GM12801 (cell line): ENCODE data around the gene ZSCAN4.

ENCODE experiments used
- CTCF ChIP-seq: IDR thresholded peaks from one replicate; pipeline ENCODE4 v1.5.1; 2011; ENCODE audit warnings: control low read depth; ENCODE audit not compliant: insufficient read length; ENCODE audit errors: extremely low read depth

The ZSCAN4 gene

GRCh38 chr19:57642396-57643046, 26.2 kb upstream of the ZSCAN4 start:
- no peak for TF ChIP-seq CTCF

GRCh38 chr19:57643734-57644133, 25.0 kb upstream of the ZSCAN4 start:
- no peak for TF ChIP-seq CTCF

- TF ChIP-seq CTCF = no peak
Observed at GRCh38 chr19:57648331-57649003, 20.3 kb upstream of the ZSCAN4 start.

GRCh38 chr19:57651654-57651996, 17.1 kb upstream of the ZSCAN4 start:
- no peak for TF ChIP-seq CTCF

GRCh38 chr19:57653689-57654088, 15.0 kb upstream of the ZSCAN4 start:
- TF ChIP-seq CTCF = no peak

- no peak for TF ChIP-seq CTCF
Observed at GRCh38 chr19:57655443-57655842, 13.3 kb upstream of the ZSCAN4 start.

GRCh38 chr19:57656346-57656745, 12.4 kb upstream of the ZSCAN4 start:
- TF ChIP-seq CTCF = no peak
